K562 (cell line): ENCODE results near the gene EXOSC1. TPM values are rescaled to one million over a fixed set of nuclear protein-coding genes. Genes with fewer than 3 reads are reported as not detected.

ENCODE experiments used
- ARNT ChIP-seq, 2 experiments: fragments of 450-650 bp; IDR thresholded peaks; 2 replicates each; pipeline ENCODE4 v1.6.1; 2016; ENCODE audit warnings: mild to moderate bottlenecking in 1 of 2
- FOSL1 ChIP-seq: fragments of 200-800 bp; sonication (Bioruptor generic); conservative IDR thresholded peaks from 2 replicates; pipeline ENCODE4 v1.6.1; 2016; ENCODE audit warnings: missing genetic modification characterization, missing compliant biosample characterization
- GTF2A2 ChIP-seq: IDR thresholded peaks from 2 replicates; pipeline ENCODE4 v1.6.1; 2016; ENCODE audit warnings: mild to moderate bottlenecking, missing genetic modification characterization, missing compliant biosample characterization
- JUND ChIP-seq, 2 experiments: IDR thresholded peaks; 2 replicates in 1 of 2; 3 replicates in 1 of 2; pipeline ENCODE4 v1.6.1; 2011; ENCODE audit warnings: borderline replicate concordance in 2 of 2, low read depth in 2 of 2, low read length in 2 of 2, improper control_type of control experiment in 1 of 2, missing biosample characterization in 1 of 2, missing genetic modification characterization in 1 of 2, missing genetic modification reagents in 1 of 2
- KDM5B ChIP-seq: fragments of 200-600 bp; sonication (generic); IDR thresholded peaks from 2 replicates; pipeline ENCODE4 v1.6.1; 2012; ENCODE audit warnings: low read depth, mild to moderate bottlenecking, moderate library complexity, low read length, control low read depth, inconsistent platforms; ENCODE audit not compliant: insufficient replicate concordance
- LCOR ChIP-seq: sonication (generic); formaldehyde crosslinking; IDR thresholded peaks from 2 replicates; pipeline ENCODE4 v1.8.0; 2022; ENCODE audit warnings: mild to moderate bottlenecking, missing genetic modification reagents
- MAFK ChIP-seq: IDR thresholded peaks from 2 replicates; pipeline ENCODE4 v1.6.1; 2011; ENCODE audit warnings: low read length, improper control_type of control experiment
- MEF2D ChIP-seq: conservative IDR thresholded peaks from 2 replicates; pipeline ENCODE4 v1.6.1; 2016; ENCODE audit warnings: low read depth, missing genetic modification characterization, missing compliant biosample characterization
- NELFE ChIP-seq: IDR thresholded peaks from 2 replicates; pipeline ENCODE4 v1.6.1; 2011; ENCODE audit warnings: mild to moderate bottlenecking; ENCODE audit not compliant: insufficient read depth, insufficient read length
- NFIX ChIP-seq: fragments of 250-450 bp; sonication (Bioruptor Pico); IDR thresholded peaks from 2 replicates; pipeline ENCODE4 v1.4.0; 2020; ENCODE audit warnings: low read depth, mild to moderate bottlenecking, moderate library complexity
- NFYB ChIP-seq: IDR thresholded peaks from 2 replicates; pipeline ENCODE4 v1.6.1; 2011; ENCODE audit warnings: mild to moderate bottlenecking, moderate library complexity; ENCODE audit not compliant: insufficient read length; ENCODE audit errors: extremely low read depth
- NR1H2 ChIP-seq: sonication (generic); formaldehyde crosslinking; IDR thresholded peaks from 2 replicates; pipeline ENCODE4 v1.4.0; 2020; ENCODE audit warnings: mild to moderate bottlenecking, missing genetic modification reagents
- PHB2 ChIP-seq: fragments of 450-650 bp; IDR thresholded peaks from 2 replicates; pipeline ENCODE4 v1.6.1; 2017; ENCODE audit warnings: low read depth
- POLR2A ChIP-seq: fragments of 450-650 bp; conservative IDR thresholded peaks from 2 replicates; pipeline ENCODE4 v1.6.1; 2016
- RFX5 ChIP-seq: IDR thresholded peaks from 2 replicates; pipeline ENCODE4 v1.6.1; 2011; ENCODE audit warnings: low read depth, mild to moderate bottlenecking, improper control_type of control experiment, low read length
- SRSF1 ChIP-seq: fragments of 200-400 bp; formaldehyde crosslinking; IDR thresholded peaks from 2 replicates; pipeline ENCODE4 v1.6.1; 2017; ENCODE audit warnings: mild to moderate bottlenecking, low read depth, low read length, moderate library complexity
- TSHZ1 ChIP-seq: fragments of 250-450 bp; sonication (Bioruptor Pico); IDR thresholded peaks from 2 replicates; pipeline ENCODE4 v1.4.0; 2020; ENCODE audit warnings: mild to moderate bottlenecking, moderate library complexity
- XRCC5 ChIP-seq: fragments of 200-400 bp; formaldehyde crosslinking; IDR thresholded peaks from 2 replicates; pipeline ENCODE4 v1.6.1; 2017; ENCODE audit warnings: low read depth, mild to moderate bottlenecking, low read length
- ZC3H11A ChIP-seq: IDR thresholded peaks from 2 replicates; pipeline ENCODE4 v1.6.1; 2012; ENCODE audit warnings: low read depth, low read length, improper control_type of control experiment
- ZNF280A ChIP-seq: fragments of 450-650 bp; IDR thresholded peaks from 2 replicates; pipeline ENCODE4 v1.6.1; 2018; ENCODE audit warnings: mild to moderate bottlenecking, low read depth; ENCODE audit not compliant: partially characterized antibody
- ZNF384 ChIP-seq: IDR thresholded peaks from 2 replicates; pipeline ENCODE4 v1.6.1; 2012; ENCODE audit warnings: low read depth, low read length, improper control_type of control experiment
- ZNF589 ChIP-seq: fragments of 200-800 bp; sonication (Bioruptor generic); IDR thresholded peaks from 2 replicates; pipeline ENCODE4 v1.6.1; 2016; ENCODE audit warnings: low read depth, missing genetic modification characterization, missing compliant biosample characterization
- ZNF699 ChIP-seq: fragments of 250-450 bp; sonication (Bioruptor Pico); IDR thresholded peaks from 2 replicates; pipeline ENCODE4 v1.8.0; 2021; ENCODE audit warnings: mild to moderate bottlenecking, moderate library complexity; ENCODE audit not compliant: insufficient replicate concordance
- ZNF77 ChIP-seq: fragments of 250-450 bp; sonication (Bioruptor Pico); IDR thresholded peaks from 2 replicates; pipeline ENCODE4 v1.5.0; 2020
- polyA plus RNA-seq, 8 experiments: library from polyadenylated mRNA; depleted of rRNA in 4 of 8; stranded (reverse) in 5 of 8; unstranded in 3 of 8; fragments of >200 nt; fragmentation: Nextera tagmentation in 2 of 8; fragmentation: Illumina TruSeq in 1 of 8; extraction: Ambion mirVana in 2 of 8; extraction: Trizol in 1 of 8; gene quantifications; 2 replicates each; pipeline versions ENCODE4 v1.2.1 to v1.2.3, GENCODE V29; 2011 to 2014; ENCODE audit warnings: inconsistent platforms in 1 of 8, missing spikeins in 1 of 8
- total RNA-seq, 7 experiments: library from RNA; depleted of rRNA in 6 of 7; stranded (reverse); fragments of >200 nt in 6 of 7; fragmentation: Illumina TruSeq in 2 of 7; extraction: Trizol in 2 of 7; gene quantifications; 2 replicates each; pipeline versions ENCODE4 v1.2.1 to v1.2.3, GENCODE V29; 2011 to 2021; ENCODE audit warnings: low replicate concordance in 1 of 7

Gene EXOSC1
- total and polyA plus RNA-seq, 9 of the 15 experiments (the other 6 are each of a cell fraction or from before 2014, with no cell fraction given), result 44.3 to 117 (median 67.0) TPM

- TF ChIP-seq GTF2A2 (tag), result no peak
- TF ChIP-seq NFYB, result peak; percentile 67
- no peak for TF ChIP-seq PHB2
- no peak for TF ChIP-seq MEF2D (tag)
- no peak for TF ChIP-seq ARNT (IDR thresholded peaks at IDR 0.05)
- peak; percentile 77 for TF ChIP-seq POLR2A
- no peak for TF ChIP-seq RFX5
- no peak for TF ChIP-seq TSHZ1 (CRISPR knock-in tag)
- peak; percentile 68 for TF ChIP-seq KDM5B
- no peak for TF ChIP-seq ZNF589 (CRISPR knock-in tag)
- TF ChIP-seq SRSF1, result no peak
- no peak for TF ChIP-seq ZNF280A
- no peak for TF ChIP-seq NELFE
- TF ChIP-seq FOSL1, result no peak
- no peak for TF ChIP-seq ZC3H11A
- no peak for TF ChIP-seq ZNF699
- TF ChIP-seq NFIX (CRISPR knock-in tag), result no peak
- peak; percentile 100 for TF ChIP-seq LCOR (CRISPR knock-in tag)
- TF ChIP-seq NR1H2 (CRISPR knock-in tag), result no peak
- no peak for TF ChIP-seq JUND (IDR thresholded peaks at IDR 0.05; ENCODE audit: borderline replicate concordance, low read depth, low read length)
- no peak for TF ChIP-seq JUND (tag; IDR thresholded peaks at IDR 0.05; ENCODE audit: borderline replicate concordance, low read depth, low read length)
- no peak for TF ChIP-seq ZNF77 (CRISPR knock-in tag)
- TF ChIP-seq ZNF384, result no peak
- no peak for TF ChIP-seq MAFK
- no peak for TF ChIP-seq XRCC5
Measured at GRCh38 chr10:97445722-97446639, at the start of gene EXOSC1, which contains the start of gene ZDHHC16 (continued).
